Fibroblast of lung (primary cell): Measurements from ENCODE around the gene DPP7.

Experiments used
- CTCF ChIP-seq, 2 donors: IDR thresholded peaks in 1 of 2; conservative IDR thresholded peaks in 1 of 2; 1 replicate in 1 of 2; 2 replicates in 1 of 2; pipeline ENCODE4 v1.5.1; 2011 to 2012; ENCODE audit warnings: low read length in 2 of 2, control low read depth in 1 of 2, inconsistent platforms in 1 of 2, low read depth in 1 of 2, mild to moderate bottlenecking in 1 of 2
- EZH2 ChIP-seq: IDR thresholded peaks from 2 replicates; pipeline ENCODE4 v1.5.1; 2012; ENCODE audit warnings: low read length, control low read depth, mild to moderate bottlenecking; ENCODE audit errors: missing control alignments

GRCh38 chr9:137105814-137106661 is 8.5 kb downstream of the DPP7 start:
- TF ChIP-seq CTCF (conservative IDR thresholded peaks at IDR 0.05 in 1 of 2, IDR thresholded peaks at IDR 0.05 in 1 of 2; ENCODE audit: low read depth in 1 of 2, low read length in 2 of 2) (no peak), EZH2 (no peak)
